Measurements from ENCODE around the gene NUP85.
"Not testable (repeated sequence)": the region's sequence is repeated elsewhere in the genome, so short reads cannot be mapped to it uniquely, and the experiment has no call there.

Gene NUP85

GRCh38 chr17:75270218-75270965 lies 64.9 kb downstream of the NUP85 start:
- DNase-seq, result peak; percentile 32

- DNase-seq, result no peak
Observed at GRCh38 chr17:75270966-75271232, 65.4 kb downstream of the NUP85 start, which contains the start of gene MIF4GD. TSS of gene MIF4GD (minus strand) at chr17:75271231. CDS start at chr17:75270195, 1,036 bp downstream.

GRCh38 chr17:75271233-75271954 lies 65.9 kb downstream of the NUP85 start:
- peak; percentile 84 for DNase-seq

GRCh38 chr17:75271955-75272847 lies 66.7 kb downstream of the NUP85 start:
- peak; percentile 8 for DNase-seq

GRCh38 chr17:75272848-75273184 lies 67.3 kb downstream of the NUP85 start:
- no peak for DNase-seq

- DNase-seq, result no peak
Observed at GRCh38 chr17:75273977-75274708, 68.7 kb downstream of the NUP85 start.

- no peak for DNase-seq
Observed at GRCh38 chr17:75277664-75278071, 72.2 kb downstream of the NUP85 start.

GRCh38 chr17:75280189-75280588 lies 74.7 kb downstream of the NUP85 start:
- not testable (repeated sequence) for DNase-seq

- no peak for DNase-seq
Observed at GRCh38 chr17:75285123-75285522, 79.6 kb downstream of the NUP85 start.

Data from activated CD4-positive, alpha-beta T cell treated with anti-CD3 and anti-CD28 coated beads, Interleukin-2, amount 50 U/mL, for 1 hour (primary cell).